Ecto neural progenitor cell (in vitro differentiated cells): ENCODE results near the gene PHGDH.
A peak's percentile ranks its signal among the peaks of the same experiment; 100 is the strongest.
"Not testable (repeated sequence)": the region's sequence is repeated elsewhere in the genome, so short reads cannot be mapped to it uniquely, and the experiment has no call there.

Experiments used
- DNase-seq: peaks from one replicate; pipeline ENCODE4 v3.0.0-alpha.2; 2018; ENCODE audit warnings: low spot score

The PHGDH gene

GRCh38 chr1:119766374-119766794 lies 54.6 kb downstream of the PHGDH start:
- no peak for DNase-seq

- no peak for DNase-seq
Observed at GRCh38 chr1:119767486-119767885, 55.8 kb downstream of the PHGDH start.

- DNase-seq: no peak
Observed at GRCh38 chr1:119768778-119769177, 57.0 kb downstream of the PHGDH start, which contains the start of gene HMGCS2. Gene HMGCS2, minus strand, starts transcription at chr1:119768905. Its CDS starts 61 bp downstream, at chr1:119768844.

- peak; percentile 54 for DNase-seq
Observed at GRCh38 chr1:119771016-119771415, 59.3 kb downstream of the PHGDH start.

- DNase-seq: no peak
Observed at GRCh38 chr1:119771770-119772169, 60.0 kb downstream of the PHGDH start.

GRCh38 chr1:119772298-119772697 lies 60.6 kb downstream of the PHGDH start:
- DNase-seq: no peak

GRCh38 chr1:119773711-119774241 lies 62.0 kb downstream of the PHGDH start:
- no peak for DNase-seq

- no peak for DNase-seq
Observed at GRCh38 chr1:119774746-119775490, 63.2 kb downstream of the PHGDH start.

GRCh38 chr1:119778359-119778758 lies 66.6 kb downstream of the PHGDH start:
- no peak for DNase-seq

- no peak for DNase-seq
Observed at GRCh38 chr1:119778886-119779560, 67.3 kb downstream of the PHGDH start.

- no peak for DNase-seq
Observed at GRCh38 chr1:119779869-119780356, 68.2 kb downstream of the PHGDH start.

GRCh38 chr1:119781434-119782210 lies 69.9 kb downstream of the PHGDH start:
- no peak for DNase-seq

GRCh38 chr1:119782631-119783325 lies 71.0 kb downstream of the PHGDH start:
- DNase-seq: no peak

GRCh38 chr1:119783354-119784185 lies 71.8 kb downstream of the PHGDH start:
- DNase-seq: no peak

GRCh38 chr1:119784191-119784781 lies 72.6 kb downstream of the PHGDH start:
- DNase-seq: no peak

- not testable (repeated sequence) for DNase-seq
Observed at GRCh38 chr1:119786046-119786445, 74.3 kb downstream of the PHGDH start.

- DNase-seq: not testable (repeated sequence)
Observed at GRCh38 chr1:119786473-119787050, 74.8 kb downstream of the PHGDH start.

- no peak for DNase-seq
Observed at GRCh38 chr1:119787776-119788175, 76.0 kb downstream of the PHGDH start.

- DNase-seq: no peak
Observed at GRCh38 chr1:119790451-119791198, 78.9 kb downstream of the PHGDH start.
